Stimulated activated CD4-positive, alpha-beta T cell treated with anti-CD3 and anti-CD28 coated beads, Interleukin-4, amount 100 ng/mL, for 4 hours (primary cell): ENCODE measurements around the gene TUSC2.
"Not testable (repeated sequence)": the region's sequence is repeated elsewhere in the genome, so short reads cannot be mapped to it uniquely, and the experiment has no call there.

ENCODE experiments used
- DNase-seq, 2 experiments: peaks; one replicate each; pipeline ENCODE4 v3.0.0-alpha.2; 2020

Gene TUSC2

GRCh38 chr3:50316657-50317242 is 11.3 kb downstream of the TUSC2 start:
- DNase-seq = peak; percentile 42 to 64

- DNase-seq = no peak
Observed at GRCh38 chr3:50314816-50315215, 13.2 kb downstream of the TUSC2 start.

- DNase-seq = no peak
Observed at GRCh38 chr3:50314342-50314741, 13.7 kb downstream of the TUSC2 start.

GRCh38 chr3:50312041-50312440 is 16.0 kb downstream of the TUSC2 start:
- DNase-seq = not testable (repeated sequence)

- no peak for DNase-seq
Observed at GRCh38 chr3:50304601-50305000, 23.4 kb downstream of the TUSC2 start.

GRCh38 chr3:50303013-50303815 is 24.8 kb downstream of the TUSC2 start, which contains the start of gene HYAL1:
TSS of gene HYAL1 (minus strand) at chr3:50303574. CDS start at chr3:50302956, 618 bp downstream.
- DNase-seq = no peak

GRCh38 chr3:50302095-50303012 is 25.7 kb downstream of the TUSC2 start:
- DNase-seq = no peak

GRCh38 chr3:50300681-50301254 is 27.3 kb downstream of the TUSC2 start:
- no peak for DNase-seq

GRCh38 chr3:50299929-50300680 is 27.9 kb downstream of the TUSC2 start:
- DNase-seq = no peak

GRCh38 chr3:50299638-50299928 is 28.4 kb downstream of the TUSC2 start:
- DNase-seq = no peak

GRCh38 chr3:50298836-50299637 is 29.0 kb downstream of the TUSC2 start, which contains the start of the genes HYAL3 and NAA80:
TSS of gene HYAL3 (minus strand) at chr3:50299405. CDS start at chr3:50295602, 3,803 bp downstream.
TSS of gene NAA80 (minus strand) at chr3:50299405. CDS start at chr3:50297463, 1,942 bp downstream.
- peak; percentile 97 to 99 for DNase-seq

GRCh38 chr3:50297896-50298725 is 29.9 kb downstream of the TUSC2 start:
- DNase-seq = no peak

GRCh38 chr3:50297384-50297775 is 30.6 kb downstream of the TUSC2 start:
- DNase-seq = no peak

GRCh38 chr3:50296721-50297383 is 31.2 kb downstream of the TUSC2 start:
- no peak for DNase-seq

- DNase-seq = no peak
Observed at GRCh38 chr3:50295553-50296431, 32.2 kb downstream of the TUSC2 start.

- DNase-seq = no peak
Observed at GRCh38 chr3:50294492-50295403, 33.3 kb downstream of the TUSC2 start.

- DNase-seq = no peak
Observed at GRCh38 chr3:50294089-50294488, 33.9 kb downstream of the TUSC2 start.
